DND-41 (cell line): ENCODE measurements around the gene ZNF621.

Experiments used
- EZH2 ChIP-seq: IDR thresholded peaks from 3 replicates; pipeline ENCODE4 v1.6.1; 2012; ENCODE audit warnings: borderline replicate concordance, low read depth, mild to moderate bottlenecking, moderate library complexity, low read length, inconsistent platforms; ENCODE audit not compliant: severe bottlenecking
- TF ChIP-seq, protein P1 (sequence below): IDR thresholded peaks from 2 replicates; pipeline ENCODE4 v1.5.1; 2012; ENCODE audit warnings: borderline replicate concordance, low read length, moderate library complexity, mild to moderate bottlenecking; ENCODE audit not compliant: poor library complexity, severe bottlenecking; ENCODE audit errors: extremely low read depth

- TF ChIP-seq, protein P1, sequence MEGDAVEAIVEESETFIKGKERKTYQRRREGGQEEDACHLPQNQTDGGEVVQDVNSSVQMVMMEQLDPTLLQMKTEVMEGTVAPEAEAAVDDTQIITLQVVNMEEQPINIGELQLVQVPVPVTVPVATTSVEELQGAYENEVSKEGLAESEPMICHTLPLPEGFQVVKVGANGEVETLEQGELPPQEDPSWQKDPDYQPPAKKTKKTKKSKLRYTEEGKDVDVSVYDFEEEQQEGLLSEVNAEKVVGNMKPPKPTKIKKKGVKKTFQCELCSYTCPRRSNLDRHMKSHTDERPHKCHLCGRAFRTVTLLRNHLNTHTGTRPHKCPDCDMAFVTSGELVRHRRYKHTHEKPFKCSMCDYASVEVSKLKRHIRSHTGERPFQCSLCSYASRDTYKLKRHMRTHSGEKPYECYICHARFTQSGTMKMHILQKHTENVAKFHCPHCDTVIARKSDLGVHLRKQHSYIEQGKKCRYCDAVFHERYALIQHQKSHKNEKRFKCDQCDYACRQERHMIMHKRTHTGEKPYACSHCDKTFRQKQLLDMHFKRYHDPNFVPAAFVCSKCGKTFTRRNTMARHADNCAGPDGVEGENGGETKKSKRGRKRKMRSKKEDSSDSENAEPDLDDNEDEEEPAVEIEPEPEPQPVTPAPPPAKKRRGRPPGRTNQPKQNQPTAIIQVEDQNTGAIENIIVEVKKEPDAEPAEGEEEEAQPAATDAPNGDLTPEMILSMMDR, result peak; percentile 99
- TF ChIP-seq EZH2, result no peak
Measured at GRCh38 chr3:40580494-40581091, 55.8 kb downstream of the ZNF621 start.
